Measurements from ENCODE around the gene SETDB1.

The SETDB1 gene

GRCh38 chr1:150944856-150945255 lies 18.7 kb downstream of the SETDB1 start:
- no peak for DNase-seq

DNA sequence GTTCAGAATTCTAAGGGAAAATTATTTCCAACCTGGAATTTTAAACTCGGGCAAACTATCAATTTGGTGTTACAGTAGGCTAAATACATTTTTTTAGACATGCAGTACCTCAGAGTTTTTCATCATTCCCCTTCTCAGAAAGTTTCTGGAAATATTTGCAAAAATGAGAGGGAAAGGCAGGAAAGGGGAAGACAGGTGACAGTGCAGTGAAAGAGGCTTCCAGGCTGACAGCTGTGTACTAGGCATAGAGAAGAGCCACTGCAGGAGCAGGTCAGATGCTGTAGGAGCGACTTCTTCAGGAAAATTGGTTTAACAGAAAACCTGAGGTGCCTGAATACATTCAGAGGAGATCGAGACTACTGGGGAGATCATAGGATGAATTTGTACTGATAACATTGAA lies 28.5 kb downstream of the SETDB1 start:
- no peak for DNase-seq

GRCh38 chr1:150955280-150955679 lies 29.1 kb downstream of the SETDB1 start:
- DNase-seq, result no peak

DNA sequence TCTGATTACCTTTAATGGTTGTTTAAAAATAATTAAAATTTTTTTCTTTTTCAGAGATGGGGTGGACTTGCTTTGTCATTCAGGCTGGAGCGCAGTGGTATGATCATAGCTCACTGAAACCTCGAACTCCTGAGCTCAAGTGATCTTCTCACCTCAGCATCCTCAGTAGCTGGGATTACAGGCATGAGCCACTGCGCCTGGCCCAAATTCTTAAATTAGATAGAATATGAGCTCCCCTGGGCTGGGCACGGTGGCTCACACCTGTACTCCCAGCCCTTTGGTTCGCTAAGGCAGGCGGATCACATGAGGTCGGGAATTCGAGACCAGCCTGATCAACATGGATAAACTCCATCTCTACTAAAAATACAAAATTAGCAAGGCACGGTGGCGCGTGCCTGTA lies 31.5 kb downstream of the SETDB1 start:
- DNase-seq, result no peak

- no peak for DNase-seq
Measured at GRCh38 chr1:150960646-150961045, 34.5 kb downstream of the SETDB1 start.

- DNase-seq, result no peak
Measured at GRCh38 chr1:150961756-150962155, 35.6 kb downstream of the SETDB1 start.

DNA sequence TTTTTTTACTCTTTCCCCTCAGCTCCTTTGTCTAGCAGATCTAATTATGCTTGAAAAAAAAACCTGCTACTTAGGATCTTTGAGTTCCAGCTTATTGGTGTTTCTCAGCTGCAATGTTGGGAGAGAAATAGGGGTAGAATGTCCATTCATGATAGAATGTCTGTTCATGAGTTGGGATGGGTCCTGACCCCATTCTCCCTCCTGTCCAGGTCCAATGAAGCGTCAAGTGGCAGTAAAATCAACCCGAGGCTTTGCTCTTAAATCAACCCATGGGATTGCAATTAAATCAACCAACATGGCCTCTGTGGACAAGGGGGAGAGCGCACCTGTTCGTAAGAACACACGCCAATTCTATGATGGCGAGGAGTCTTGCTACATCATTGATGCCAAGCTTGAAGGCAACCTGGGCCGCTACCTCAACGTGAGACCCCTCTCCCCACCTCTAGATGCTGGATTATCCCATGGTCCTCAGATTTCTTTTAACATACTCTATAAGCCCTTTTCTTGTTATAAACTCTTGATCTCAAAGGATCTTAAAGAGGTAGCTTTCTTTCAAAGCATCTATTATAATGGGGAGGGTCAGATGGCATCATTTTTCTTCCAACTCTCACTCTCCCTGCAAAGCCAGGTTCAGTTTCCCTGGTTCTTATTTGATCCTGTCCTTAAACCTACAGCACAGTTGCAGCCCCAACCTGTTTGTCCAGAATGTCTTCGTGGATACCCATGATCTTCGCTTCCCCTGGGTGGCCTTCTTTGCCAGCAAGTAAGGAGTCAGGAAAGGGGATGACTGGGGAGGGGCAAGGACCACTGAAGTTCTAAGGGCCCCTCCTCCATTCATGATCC lies 37.4 kb downstream of the SETDB1 start:
- no peak for DNase-seq

GRCh38 chr1:150964164-150964489 lies 38.0 kb downstream of the SETDB1 start:
- no peak for DNase-seq

- DNase-seq, result no peak
Measured at GRCh38 chr1:150965605-150966004, 39.4 kb downstream of the SETDB1 start.

GRCh38 chr1:150966011-150966410 lies 39.8 kb downstream of the SETDB1 start:
- no peak for DNase-seq

DNA sequence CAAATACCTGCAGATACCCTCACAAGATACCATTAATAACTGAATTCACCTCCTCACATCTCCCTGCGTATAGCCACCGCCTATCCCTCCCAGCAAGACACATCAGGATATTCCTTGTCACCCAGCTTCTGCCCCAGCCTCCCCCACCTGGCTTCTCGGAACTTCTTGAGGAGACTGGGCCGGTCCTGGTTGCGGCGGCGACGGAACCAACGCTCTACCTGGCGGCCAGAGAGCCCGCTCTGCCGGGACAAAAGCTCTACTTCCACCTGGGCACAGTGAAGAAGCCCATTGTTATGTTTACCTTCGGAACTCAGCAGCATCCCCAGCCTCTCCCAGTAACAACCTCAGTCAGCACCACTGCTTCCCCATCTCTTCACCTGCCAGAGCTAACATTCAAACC lies 41.8 kb downstream of the SETDB1 start:
- DNase-seq, result no peak

DNA sequence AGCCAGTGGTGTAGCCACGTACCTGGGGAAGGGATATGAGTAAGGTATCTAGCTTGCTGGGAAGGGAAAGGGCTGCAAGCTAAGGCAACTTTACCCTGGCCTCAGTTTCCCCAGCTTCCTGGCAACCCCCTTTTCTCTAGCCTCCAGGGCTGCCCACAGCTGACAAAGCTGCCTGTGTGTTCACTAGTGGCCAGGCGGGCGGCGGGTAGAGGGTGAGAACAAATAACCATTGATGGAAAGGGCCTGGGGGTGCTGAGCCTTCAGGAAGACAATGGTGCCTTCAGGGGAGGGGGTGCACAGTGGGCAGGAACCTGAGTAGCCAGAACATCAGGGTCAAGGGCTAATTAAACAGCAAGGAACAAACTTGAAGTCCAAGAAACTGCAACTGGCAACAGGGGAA lies 42.3 kb downstream of the SETDB1 start:
- DNase-seq, result no peak

DNA sequence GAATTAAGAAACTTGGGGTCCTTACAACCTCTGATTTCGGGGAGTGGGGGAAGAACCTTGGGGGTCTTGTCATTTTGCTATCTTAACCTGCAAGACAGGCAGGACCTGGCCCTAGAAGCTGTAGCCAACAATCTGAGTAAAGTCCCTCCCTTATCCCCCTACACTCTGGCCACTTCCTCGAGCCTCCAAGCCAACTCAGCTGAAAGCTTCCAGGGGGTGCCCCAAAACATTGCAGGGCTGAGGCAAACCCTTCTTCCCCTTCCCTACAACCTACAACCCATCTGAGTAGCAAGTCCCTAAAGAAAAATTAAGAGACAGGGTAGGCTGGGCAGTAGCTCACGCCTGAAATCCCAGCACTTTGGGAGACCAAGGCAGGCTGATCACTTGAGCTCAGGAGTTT lies 43.5 kb downstream of the SETDB1 start:
- no peak for DNase-seq

DNA sequence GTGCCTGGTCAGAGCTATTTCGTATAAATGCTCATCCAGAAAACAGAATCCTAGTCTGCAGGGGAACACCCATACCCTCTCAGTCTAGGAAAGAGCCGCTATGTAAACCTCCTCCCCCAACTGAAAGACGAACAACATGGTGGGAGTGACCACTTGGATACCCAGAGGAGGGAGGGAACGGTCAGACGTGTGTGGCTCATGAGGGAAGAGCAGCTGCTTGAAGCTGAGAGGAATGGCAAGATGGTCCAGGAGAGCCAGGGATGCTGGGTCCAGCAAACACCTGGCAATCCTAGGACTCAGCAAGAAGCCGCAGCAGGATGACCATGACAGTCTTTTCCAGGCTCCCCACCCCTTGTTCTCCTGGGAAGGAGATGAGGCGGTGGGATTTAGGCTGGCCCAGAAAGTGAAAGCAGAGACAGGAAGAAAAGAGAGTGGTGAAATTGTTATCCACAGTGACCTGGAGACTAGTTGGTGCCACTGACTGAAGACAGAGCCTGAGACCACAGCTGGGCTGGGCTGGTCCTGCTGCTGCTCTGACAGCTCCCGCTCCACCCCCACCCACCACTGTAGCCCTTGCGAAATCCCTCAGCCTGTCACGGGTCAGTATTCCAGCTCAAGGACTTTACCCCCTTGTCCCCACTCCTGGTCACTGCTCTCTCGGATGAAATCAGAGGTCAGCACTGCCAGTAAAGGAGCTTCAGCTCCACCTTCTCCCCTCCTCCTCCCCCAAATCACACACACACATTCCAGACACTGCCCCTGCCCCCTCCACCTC lies 44.8 kb downstream of the SETDB1 start:
- no peak for DNase-seq

DNA sequence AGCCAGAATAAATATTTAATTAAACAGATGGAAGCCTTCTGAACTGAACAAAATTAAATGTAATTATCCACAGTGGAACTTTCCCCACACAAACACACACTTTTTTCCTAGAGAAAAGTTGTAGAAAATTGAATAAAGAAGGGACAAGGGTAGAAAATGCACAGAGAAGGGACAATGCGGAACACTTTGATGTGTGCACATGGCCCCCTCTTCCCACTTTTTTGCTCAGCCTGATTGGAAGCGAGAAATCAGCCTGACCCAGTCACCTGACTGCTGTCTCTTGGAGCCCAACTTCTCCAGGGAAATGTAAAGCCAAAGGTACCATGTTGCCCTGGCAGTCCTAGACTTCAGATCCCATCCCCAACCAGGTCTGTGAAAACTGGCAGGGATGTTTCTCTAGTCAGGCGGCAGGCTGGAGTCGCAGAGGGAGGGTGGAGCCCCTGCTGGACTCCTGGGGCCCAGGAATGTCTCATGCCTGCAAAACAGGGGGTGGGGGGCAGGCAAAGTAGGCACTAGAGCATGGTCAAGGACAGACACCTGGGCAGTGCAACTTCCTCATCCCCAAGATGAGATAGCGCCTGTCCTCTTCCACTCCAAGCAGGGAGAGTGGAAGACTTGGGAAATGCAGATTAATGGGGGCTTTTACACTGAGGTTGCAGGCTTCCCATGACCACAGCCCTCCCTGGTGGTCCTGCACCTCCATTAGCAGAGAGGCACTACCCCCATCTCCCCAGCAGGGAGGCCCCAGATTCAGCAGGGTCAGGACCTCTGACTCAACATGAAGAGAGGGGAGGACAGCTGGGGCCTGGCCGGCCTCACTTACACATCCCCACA lies 45.6 kb downstream of the SETDB1 start:
- peak; percentile 4 for DNase-seq

GRCh38 chr1:150972417-150972940 lies 46.3 kb downstream of the SETDB1 start:
- no peak for DNase-seq

- DNase-seq, result no peak
Measured at GRCh38 chr1:150973258-150973835, 47.2 kb downstream of the SETDB1 start.

DNA sequence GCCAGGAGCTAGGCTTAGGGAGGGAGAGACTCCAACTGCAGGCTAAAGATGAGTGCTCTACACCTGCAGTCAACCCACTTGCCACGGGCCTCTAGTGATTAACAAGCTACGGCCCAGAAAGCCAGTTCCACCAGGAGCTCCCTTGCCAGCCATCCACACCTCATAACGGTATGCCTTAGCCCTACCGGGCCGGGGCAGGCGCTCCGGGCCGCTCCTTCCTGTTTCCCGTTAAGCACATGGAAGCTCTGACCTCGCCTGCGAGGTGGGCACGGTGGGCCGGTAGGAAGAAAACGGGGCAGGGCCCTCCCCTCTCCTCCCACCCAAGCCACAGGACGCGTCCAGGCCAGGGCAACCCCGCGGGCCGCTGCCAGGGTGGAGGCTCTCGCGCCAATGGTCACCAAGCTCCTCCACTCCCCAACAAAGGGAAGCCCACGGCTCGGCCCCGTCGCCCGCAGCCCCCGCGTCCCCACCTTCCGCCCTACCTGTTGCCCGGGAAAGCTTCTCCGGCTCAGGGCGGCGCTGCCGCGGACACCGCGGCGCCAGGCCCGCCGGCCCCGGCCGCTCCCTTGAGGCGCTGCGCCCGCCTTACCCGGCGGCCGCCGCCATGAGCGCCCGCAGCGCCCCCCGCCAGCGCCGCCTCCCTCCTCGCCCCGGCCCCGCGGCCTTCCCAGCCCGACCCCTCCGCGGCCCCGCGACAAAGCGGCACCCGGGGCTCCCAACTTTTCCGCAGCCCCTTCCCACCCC lies 47.8 kb downstream of the SETDB1 start:
- DNase-seq, result peak; percentile 24

- peak; percentile 63 for DNase-seq
Measured at GRCh38 chr1:150974580-150975478, 48.7 kb downstream of the SETDB1 start, which contains the start of gene CERS2. Gene CERS2 (minus strand): TSS chr1:150974835. CDS start chr1:150969090, 5,745 bp downstream.

DNA sequence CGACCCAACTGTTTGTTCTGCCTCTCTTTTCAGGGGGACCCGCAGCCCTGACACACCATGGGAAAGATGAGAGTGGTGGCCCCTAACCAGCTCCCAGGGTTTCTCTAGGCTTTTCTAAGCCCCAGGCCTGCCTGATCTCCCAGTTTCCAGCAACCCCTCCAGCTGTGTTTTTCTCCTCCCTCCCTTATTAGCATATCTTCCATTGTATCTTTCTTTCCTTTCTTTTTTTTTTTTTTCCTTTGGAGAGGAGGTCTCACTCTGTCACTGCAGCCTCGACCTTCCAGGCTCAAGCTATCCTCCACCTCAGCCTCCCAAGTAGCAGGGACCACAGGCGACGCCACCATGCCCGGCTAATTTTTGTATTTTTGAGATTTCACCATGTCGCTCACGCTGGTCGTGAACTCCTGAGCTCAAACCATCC lies 50.2 kb downstream of the SETDB1 start:
- no peak for DNase-seq
